HG03432 (cell line): ENCODE data around the gene LRRC4C.
"Not testable (repeated sequence)": the region's sequence is repeated elsewhere in the genome, so short reads cannot be mapped to it uniquely, and the experiment has no call there.

ENCODE experiments used
- ATAC-seq: cut with Tn5 transposase; IDR thresholded peaks from one replicate; pipeline ENCODE4 v1.9.1; 2021; ENCODE audit warnings: mild to moderate bottlenecking, moderate library complexity; ENCODE audit not compliant: unreplicated experiment

Gene LRRC4C

DNA sequence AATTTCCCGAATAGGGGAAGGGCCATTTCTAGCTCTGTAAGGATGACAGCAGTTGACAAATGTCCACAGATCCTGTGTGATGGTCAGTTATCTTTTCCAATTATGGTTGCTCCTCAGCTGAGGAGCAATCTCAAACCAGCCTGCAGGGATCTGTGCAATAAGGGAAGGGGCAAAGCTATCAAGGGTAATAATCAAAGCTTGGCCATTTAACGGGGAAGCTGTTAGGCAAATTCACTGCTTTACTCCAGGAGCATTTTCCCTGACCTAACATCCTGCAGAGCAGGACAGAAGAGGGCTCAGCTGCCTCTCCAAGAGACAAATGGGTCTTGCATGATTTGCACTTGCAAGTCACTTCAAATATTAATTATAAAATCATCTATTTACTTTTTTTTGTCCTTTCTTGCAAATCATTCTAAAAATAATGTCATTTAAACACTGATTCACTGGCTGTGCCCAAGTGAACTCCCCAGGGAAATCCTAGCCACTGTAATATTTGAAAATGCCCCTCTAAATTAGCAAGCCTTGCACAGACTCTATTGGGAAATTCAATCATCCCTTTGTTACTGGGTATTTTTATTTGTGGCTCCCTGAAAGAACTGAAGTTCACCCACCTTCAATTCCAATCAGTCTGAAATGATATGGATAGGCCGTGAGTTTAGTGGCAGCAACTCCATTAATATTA, 1256.7 kb downstream of the LRRC4C start:
- no peak for ATAC-seq

DNA sequence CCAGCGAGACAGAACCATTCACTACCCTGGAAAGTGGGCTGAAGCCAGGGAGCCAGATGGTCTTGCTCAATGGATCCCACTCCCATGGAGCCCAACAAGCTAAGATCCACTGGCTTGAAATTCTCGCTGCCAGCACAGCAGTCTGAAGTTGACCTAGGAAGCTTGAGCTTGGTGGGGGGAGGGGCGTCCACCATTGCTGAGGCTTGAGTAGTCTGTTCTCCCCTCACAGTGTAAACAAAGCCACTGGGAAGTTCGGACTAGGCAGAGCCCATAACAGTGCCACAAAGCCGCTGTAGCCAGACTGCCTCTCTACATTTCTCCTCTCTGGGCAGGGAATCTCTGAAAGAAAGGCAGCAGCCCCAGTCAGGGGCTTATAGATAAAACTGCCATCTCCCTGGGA, 1266.9 kb downstream of the LRRC4C start:
- ATAC-seq, result not testable (repeated sequence)

DNA sequence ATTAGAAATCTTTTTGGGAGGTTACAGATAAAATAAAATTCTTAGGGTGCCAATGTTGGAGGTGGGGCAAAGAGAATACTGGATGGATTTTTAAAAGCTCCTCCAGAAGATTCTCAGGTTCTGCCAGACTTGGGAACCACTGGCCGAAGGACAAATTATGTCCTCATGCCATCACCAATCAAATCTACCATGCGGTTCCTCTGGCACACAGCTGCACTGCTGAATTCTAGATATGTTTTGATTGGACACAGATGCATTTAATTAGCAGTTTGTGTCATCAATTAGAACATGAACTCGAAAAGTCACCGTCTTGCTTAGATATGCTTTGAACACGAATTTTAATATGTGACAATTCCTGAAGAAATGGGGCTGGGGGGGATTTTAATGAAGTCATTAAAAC, 1269.2 kb downstream of the LRRC4C start:
- no peak for ATAC-seq

DNA sequence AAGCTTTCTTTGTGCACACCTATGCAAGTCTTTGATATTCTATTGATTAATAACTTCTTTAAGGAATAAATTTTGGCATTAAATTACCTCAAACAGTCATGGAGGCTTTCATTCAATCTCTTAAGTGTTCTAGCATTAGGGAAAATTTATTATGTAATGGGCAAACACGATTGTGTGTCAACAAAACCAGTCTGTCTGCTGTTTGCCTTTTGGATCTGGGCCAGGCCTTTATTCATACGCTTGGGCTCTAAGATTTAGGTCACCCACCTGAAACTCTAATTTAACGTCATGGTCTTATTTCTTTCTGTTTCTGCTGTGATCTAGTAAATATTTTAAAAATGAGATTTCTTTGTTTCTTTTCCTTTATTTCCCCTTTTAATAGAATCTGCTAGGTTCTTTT, 1270.6 kb downstream of the LRRC4C start:
- no peak for ATAC-seq

DNA sequence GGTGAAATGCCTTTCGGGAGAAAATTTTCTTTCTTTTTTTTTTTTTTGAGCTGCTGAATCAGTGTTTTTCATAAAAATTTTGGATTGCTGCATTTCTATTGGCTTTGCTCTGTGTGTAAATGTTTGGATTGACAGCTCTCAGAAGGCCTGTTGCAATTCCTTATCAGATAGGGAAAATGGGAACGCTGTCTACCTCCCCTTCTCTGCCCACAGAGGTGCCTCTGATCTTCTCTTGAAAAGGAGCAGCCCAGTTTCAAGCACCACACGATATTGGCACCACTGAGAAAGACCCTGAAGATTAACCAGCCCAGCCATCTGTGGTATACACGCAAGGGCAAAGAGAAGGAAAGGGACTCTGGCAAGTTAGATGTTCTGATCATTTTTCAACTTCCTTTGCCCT, 1272.2 kb downstream of the LRRC4C start:
- no peak for ATAC-seq

DNA sequence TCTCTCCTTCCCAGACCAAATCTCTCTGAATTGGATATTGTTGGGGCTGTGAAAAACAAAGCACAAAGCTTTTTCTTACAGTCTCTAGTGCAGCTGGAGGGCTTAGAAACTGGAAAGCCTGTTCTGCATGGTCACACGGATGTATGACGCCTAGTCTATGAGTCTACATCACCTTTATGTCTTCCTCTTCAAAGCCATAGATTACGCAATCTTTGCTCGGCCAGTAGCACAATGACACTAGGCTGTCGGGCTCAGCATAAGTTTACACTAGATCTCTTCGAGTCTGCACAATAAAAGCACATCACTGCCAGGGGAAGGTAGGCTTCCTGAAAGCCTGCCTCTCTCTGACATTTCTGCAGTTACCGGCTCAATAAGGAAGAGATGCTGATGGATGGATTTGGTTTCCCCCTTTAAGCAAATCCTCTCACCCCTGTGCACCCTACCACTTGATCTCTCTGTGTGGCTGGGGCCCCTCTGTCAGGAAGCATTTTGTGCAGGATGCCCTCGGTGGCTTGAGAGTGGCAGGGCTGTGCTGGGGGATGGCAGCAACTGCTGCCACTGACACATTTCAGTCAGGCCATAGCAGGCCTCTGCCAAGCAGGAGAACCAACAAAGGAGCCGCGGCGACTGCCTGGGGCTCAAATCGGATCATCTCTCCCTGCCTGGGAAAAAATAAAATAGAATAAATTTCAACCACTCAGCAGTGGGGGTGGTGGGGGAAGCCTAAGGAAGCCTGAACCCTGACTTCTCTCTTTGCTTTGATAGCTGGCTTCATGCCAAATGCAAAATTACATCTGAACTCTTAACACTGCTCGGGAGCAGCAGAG, 1272.8 kb downstream of the LRRC4C start:
- no peak for ATAC-seq

DNA sequence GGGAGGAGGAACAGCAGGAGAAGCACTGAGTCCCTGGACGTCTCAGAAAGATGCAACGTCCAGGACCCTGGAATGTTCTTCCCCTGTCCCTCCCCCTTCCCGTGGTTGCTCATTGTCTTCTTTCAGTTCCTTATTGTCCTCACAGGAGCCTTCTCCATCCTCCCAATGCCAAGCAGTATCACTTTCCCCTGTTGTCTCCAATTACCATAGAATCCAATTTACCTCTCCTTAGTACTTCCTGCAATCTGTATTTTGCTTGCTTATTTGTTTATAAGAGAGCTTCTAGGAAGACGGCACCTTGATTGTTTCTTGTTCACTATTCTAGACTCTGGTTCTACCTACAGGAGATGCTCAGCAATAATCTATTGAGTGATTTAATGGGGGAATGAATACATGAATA, 1273.7 kb downstream of the LRRC4C start:
- no peak for ATAC-seq

DNA sequence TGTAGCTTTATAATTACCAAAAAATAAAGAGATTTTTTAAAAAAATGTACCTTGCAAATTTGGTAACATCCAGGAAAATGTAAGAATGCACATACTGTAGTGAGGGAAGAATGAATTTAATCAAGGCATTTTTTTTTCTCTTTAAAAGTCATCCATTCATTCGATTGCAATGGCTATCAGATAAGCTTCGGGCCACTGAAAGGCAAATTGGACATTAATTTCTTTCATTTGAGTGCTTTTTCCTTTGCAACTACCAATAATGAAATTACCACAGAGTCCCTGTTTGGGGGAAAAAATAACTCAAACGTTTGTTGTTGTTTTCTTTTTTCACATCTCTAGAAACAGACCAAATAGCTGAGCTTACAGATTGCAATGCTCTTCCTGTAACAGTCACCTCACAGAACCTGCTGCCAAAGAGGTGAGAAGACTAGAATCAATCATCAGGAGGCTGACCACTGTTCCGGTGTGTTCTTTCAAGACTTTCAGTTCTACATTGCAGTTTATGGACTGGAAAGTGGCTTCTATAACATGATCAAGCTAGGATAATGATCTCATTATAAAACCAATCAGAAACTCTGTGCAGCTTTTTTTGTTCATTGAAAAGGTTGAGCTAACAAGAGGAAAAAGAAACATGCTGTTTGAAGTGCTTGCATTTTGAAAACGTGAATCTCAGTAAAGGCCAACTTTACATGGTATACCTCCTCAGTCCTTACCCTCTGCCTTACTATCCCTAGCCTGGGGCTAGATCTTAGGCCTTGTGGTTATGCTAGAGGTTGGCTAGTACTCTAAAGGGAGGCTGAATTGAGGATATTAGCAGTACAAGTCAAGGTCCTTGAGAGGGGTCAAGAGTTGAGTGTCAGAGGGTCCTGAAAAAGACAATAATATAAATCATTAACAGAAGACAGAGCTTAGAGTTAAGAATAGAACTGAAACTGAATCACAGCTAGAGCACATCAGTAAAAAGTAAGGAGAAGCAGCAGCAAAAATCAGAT, 1276.1 kb downstream of the LRRC4C start:
- peak; percentile 92 for ATAC-seq

DNA sequence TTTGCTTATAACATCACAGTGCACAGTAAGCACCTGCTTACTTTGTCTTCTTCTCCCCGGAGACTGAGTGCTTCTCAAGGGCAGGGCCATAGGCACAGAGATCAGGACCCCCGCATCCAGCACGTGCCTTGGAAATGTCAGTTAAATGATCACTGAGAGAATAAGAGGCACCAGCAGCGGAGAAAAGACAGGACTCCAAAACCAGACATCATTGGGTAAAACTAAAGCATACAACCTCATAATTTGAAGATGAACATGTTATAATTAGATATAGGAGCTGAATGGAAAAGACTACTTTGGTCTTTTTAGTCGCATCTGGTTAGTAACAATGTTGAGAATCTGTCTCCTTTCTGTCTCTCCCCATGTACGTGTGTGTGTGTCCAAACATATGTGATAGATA, 1279.9 kb downstream of the LRRC4C start:
- no peak for ATAC-seq

DNA sequence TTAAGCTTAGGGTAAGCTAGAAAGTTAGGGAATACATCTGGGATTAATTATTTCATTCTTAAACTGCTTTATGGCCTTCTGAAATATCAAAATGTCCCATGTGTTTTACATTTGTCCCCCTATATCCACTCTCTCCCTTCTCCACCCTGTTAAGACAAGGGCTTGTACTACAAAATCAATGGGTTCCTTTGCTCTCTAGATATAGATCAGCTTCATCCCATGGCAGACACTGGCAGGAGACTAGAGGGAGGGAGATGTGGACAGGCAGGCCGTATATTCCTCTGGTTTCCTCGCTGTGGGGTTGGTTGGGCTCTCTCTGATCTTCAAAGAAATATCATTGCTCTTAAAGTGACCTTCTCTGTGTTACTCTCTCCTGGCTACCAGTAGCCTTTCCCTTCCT, 1281.0 kb downstream of the LRRC4C start:
- no peak for ATAC-seq

DNA sequence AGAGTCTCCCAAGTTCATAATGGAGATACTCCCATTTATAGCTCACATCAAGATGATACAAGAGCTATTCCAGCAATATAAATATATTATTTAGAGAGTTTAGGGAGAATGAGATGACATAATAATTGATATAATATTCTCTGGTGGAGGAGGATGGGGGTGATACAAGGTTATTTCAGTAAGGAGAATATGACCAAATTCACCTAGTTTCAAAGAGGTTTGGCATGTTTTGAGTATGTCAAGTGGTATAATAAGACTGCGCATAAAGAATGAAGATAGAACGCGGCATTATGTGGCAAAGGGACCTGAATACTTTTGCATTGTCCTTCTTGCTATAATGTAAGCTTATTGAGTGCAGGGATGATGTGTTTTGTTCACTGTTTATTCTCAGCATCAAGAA, 1283.5 kb downstream of the LRRC4C start:
- ATAC-seq, result no peak

DNA sequence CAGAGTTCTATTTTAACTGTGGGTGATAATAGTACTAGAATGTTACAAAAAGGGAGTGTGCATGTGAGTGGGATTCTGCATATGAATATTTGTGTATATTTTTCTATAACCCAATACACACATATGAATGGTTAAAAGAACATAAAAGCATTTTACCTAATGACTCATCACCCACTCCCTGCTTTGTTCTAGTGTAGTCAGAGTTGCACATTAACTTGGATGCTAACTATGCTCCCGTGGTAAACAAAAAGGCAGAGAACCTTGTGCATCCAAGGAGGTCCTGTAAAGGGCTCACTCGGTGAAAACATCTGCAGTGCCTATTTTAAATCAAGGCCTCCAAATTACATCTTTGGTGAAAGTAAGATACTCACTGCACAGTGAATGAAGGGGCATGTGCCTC, 1289.4 kb downstream of the LRRC4C start:
- ATAC-seq, result peak; percentile 63

DNA sequence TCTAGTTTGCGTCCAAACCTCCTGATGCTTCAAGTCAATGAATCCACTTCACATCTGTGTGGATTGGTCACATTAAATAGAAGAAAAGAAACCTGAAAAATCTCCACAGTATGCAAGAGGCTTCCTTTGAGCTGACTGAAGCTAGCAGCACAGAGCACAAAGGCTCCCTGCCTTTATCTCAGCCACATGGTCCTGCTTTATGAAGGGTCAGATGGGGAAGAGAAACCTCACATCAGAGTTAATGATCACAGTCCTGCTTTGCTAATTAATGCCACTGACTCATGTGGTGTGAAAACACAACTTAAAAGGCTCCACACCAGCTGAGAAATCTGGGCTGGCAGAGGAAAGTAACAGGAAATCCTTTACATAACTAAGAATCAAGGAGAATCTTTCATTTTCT, 1291.0 kb downstream of the LRRC4C start:
- peak; percentile 94 for ATAC-seq

DNA sequence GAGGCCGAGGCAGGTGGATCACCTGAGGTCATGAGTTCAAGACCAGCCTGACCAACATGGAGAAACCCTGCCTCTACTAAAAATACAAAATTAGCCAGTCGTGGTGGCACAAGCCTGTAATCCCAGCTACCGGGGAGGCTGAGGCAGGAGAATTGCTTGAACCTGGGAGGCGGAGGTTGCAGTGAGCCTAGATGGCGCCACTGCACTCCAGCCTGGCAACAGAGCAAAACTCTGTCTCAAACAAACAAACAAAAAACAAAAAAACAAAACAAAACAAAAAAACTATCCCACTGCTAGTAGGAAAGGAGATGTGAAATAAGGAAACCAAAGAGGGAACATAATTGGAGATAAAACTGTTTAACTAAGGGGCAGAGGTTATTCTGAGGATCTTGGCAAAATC, 1291.6 kb downstream of the LRRC4C start:
- not testable (repeated sequence) for ATAC-seq

DNA sequence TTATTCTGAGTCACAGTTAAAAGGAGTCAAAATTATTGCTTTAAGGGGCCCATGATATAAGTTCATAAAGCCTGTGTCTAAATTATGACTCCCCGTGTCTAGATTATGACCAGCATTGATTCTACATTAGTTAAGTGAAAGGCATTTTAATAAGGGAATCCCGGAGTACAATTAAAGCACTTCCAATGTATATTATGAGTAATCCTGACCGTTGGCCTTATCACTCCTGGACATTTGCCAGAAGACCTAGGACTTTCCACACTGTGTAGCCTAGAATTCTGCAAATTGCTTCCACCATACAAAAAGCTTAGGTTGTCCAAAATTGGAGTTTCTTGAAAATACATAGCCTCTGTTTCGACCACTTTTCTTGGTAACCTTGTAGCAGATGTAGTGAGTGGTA, 1292.6 kb downstream of the LRRC4C start:
- ATAC-seq, result no peak

DNA sequence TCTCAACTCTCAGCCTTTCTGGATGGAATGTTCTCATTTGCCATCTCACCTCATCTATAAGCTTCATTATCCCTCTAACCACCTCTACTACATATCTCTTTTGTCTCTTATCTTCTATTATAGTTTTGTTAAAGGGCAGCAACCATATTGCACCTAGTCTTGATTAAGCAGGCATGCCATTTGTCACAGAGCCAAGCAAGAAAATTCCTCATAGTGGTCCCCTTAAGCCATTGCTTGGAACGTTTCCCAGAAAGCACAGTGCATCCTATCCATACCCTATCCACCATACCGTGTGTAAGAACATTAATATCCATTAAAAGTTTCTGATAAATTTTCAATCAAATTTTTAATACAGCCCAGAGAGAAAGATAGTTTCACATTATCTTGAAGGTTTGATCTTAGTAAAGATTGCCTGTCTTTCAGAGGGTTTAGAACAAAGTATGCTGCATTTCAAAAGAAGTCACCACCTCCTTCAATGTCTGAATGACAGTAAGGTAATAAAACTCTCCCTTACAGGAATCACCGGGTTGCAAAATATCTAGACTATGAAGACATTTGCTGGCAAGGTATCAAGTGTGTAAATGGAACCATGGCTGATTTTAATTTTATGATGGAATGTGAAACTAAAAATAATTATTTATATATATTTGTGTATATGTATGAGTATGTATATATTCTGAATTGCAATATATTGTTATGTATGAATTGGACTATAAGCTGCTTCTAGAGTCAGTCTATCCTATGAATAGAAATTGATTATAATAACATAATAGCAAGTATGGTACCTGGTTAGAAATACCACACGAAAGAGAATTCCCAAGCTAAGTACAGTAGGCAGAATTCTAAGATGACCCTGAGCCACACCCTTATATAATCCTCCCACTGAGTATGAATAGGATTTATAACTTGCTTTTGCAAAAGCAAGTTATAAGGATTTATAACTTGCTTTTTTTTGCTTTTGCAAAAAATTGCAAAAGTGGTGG, 1296.3 kb downstream of the LRRC4C start:
- no peak for ATAC-seq

DNA sequence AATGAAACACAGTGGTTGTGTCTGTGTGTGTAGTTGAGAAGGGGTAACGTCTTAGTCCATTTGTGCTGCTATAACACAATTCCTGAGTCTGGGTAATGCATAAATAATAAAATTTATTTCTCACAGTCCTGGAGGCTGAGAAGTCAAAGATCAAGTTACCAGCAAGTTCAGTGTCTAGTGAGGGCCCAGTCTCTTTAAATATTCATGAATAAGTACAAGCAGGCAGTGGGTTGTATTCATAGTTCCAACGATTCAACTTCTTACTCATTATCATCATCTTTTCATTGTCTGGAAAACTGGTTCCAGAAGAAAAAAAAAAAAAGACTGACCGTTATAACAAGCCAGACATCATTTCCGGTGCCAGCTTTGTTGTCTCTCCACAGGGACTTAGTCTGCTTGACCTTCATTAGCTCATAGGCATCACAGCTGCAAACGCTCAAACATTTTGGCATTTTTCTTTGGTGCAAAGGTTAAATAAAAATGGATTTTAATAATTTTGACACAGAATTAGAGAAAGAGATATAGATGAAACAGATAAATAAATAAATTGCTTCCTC, 1297.5 kb downstream of the LRRC4C start:
- ATAC-seq, result no peak

DNA sequence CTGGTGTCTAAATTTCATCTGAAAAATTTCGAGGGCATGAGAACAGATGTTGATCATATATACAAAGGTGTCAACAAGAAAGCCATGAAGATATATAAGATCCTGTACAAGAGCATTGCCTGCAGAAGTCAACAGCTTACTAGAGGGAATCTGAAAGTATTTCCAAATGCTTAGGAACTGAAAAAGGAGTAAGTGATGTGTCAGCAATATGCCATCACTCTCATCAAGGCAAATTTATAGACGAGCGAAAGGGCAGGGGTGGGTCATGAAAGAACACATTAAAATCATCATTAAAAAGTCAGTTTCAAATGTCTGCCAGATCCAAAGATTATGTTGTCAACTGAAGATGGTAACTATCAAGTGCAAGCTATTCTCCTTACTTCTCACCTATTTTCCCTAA, 1299.0 kb downstream of the LRRC4C start:
- ATAC-seq, result no peak

DNA sequence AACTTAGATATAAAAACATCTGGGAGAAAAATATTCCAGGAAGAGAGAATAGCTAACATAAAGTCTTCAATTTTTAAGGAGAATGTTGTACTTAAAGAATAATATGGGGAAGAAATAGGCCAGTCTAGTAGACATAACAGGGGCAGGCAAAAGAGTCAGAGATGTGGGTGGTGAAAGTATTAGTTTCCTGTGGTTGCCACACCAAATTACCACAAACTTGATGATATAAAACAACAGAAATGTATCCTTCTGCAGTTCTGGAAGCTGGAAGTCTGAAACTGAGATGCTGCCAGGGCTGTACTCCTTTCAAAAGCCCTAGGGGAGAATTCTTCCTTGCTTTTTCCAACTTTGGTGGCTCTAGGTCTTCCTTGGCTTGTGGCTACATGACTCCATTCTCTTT, 1309.7 kb downstream of the LRRC4C start:
- ATAC-seq, result peak; percentile 43

DNA sequence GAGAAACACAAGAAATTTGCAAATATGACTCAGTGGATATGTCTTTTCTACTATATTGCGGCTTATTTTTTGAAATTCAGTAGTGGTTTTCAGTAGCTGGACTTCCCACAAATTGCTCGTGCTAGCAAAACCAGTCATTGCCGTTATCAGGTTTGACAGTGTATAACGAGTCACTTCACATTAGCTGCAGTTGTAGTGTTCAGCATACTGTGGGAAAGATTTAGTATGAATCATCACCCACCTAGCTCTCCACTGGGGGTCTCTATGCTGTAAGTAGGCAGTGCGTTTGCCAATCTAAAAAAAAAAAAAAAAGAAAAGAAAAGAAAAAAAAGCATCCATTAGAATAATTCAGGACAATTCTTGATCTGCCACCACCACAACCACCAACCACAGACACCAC, 1318.9 kb downstream of the LRRC4C start:
- no peak for ATAC-seq
